ENCODE results near the gene EFHC1.

The EFHC1 gene

GRCh38 chr6:52503323-52503747 is 83.2 kb downstream of the EFHC1 start:
- peak; percentile 73 for DNase-seq (ENCODE audit: low read depth)

- DNase-seq (ENCODE audit: low read depth) = peak; percentile 96
Observed at GRCh38 chr6:52503851-52504781, 84.0 kb downstream of the EFHC1 start.

- no peak for DNase-seq (ENCODE audit: low read depth)
Observed at GRCh38 chr6:52504782-52505136, 84.6 kb downstream of the EFHC1 start.

- no peak for DNase-seq (ENCODE audit: low read depth)
Observed at GRCh38 chr6:52505726-52506409, 85.7 kb downstream of the EFHC1 start.

GRCh38 chr6:52506476-52506875 is 86.3 kb downstream of the EFHC1 start:
- DNase-seq (ENCODE audit: low read depth) = no peak

GRCh38 chr6:52507557-52508260 is 87.6 kb downstream of the EFHC1 start:
- DNase-seq (ENCODE audit: low read depth) = peak; percentile 84

- no peak for DNase-seq (ENCODE audit: low read depth)
Observed at GRCh38 chr6:52508261-52508739, 88.2 kb downstream of the EFHC1 start.

GRCh38 chr6:52509281-52510212 is 89.4 kb downstream of the EFHC1 start:
- DNase-seq (ENCODE audit: low read depth) = peak; percentile 68

GRCh38 chr6:52510213-52510562 is 90.0 kb downstream of the EFHC1 start:
- no peak for DNase-seq (ENCODE audit: low read depth)

- DNase-seq (ENCODE audit: low read depth) = no peak
Observed at GRCh38 chr6:52511163-52511562, 91.0 kb downstream of the EFHC1 start.

GRCh38 chr6:52511572-52512151 is 91.5 kb downstream of the EFHC1 start:
- DNase-seq (ENCODE audit: low read depth) = peak; percentile 87

- peak; percentile 92 for DNase-seq (ENCODE audit: low read depth)
Observed at GRCh38 chr6:52512199-52512598, 92.1 kb downstream of the EFHC1 start.

- DNase-seq (ENCODE audit: low read depth) = no peak
Observed at GRCh38 chr6:52513464-52513863, 93.3 kb downstream of the EFHC1 start.

GRCh38 chr6:52513896-52514295 is 93.8 kb downstream of the EFHC1 start:
- no peak for DNase-seq (ENCODE audit: low read depth)

- DNase-seq (ENCODE audit: low read depth) = peak; percentile 86
Observed at GRCh38 chr6:52514514-52514913, 94.4 kb downstream of the EFHC1 start.

GRCh38 chr6:52515219-52515960 is 95.2 kb downstream of the EFHC1 start:
- peak; percentile 52 for DNase-seq (ENCODE audit: low read depth)

- no peak for DNase-seq (ENCODE audit: low read depth)
Observed at GRCh38 chr6:52516269-52516668, 96.1 kb downstream of the EFHC1 start.

- DNase-seq (ENCODE audit: low read depth) = no peak
Observed at GRCh38 chr6:52516943-52517342, 96.8 kb downstream of the EFHC1 start.

GRCh38 chr6:52517502-52518278 is 97.5 kb downstream of the EFHC1 start:
- DNase-seq (ENCODE audit: low read depth) = peak; percentile 99
